SK-N-SH (cell line): ENCODE measurements around the gene EEA1. TPM values are rescaled to one million over a fixed set of nuclear protein-coding genes. Genes with fewer than 3 reads are reported as not detected.

ENCODE experiments used
- CTCF ChIA-PET: fragments of 300-600, 350-600 bp; formaldehyde crosslinking; extraction: SDS; loops from one replicate; lab custom pipeline; 2021; lab: Yijun Ruan, JAX
- POLR2A ChIA-PET: fragments of 350-600 bp; sonication (Branson Sonifier 250); formaldehyde crosslinking; extraction: SDS; loops from one replicate; lab custom pipeline; 2020; ENCODE audit warnings: antibody characterized with exemption, inconsistent platforms; lab: Yijun Ruan, JAX
- DNase-seq: peaks from one replicate; pipeline ENCODE4 v3.0.0; 2012
- H2AFZ ChIP-seq: fragments of 200-600 bp; sonication (generic); 2 replicates; pipeline ENCODE4 v1.8.1; 2016; ENCODE audit warnings: antibody characterized with exemption, mild to moderate bottlenecking, low read depth
- H3F3A ChIP-seq: fragments of 200-600 bp; sonication (generic); replicated peaks from 2 replicates; pipeline ENCODE3; 2016; ENCODE audit warnings: antibody characterized with exemption, mild to moderate bottlenecking; ENCODE audit not compliant: insufficient read depth
- H3K27ac ChIP-seq, 2 experiments: fragments of 200-500 bp in 1 of 2; fragments of 200-600 bp in 1 of 2; sonication (Bioruptor generic) in 1 of 2; sonication (generic), shearing (Covaris generic) in 1 of 2; 2 replicates each; pipeline versions ENCODE4 v1.5.1 to v1.6.1; 2014 to 2016; ENCODE audit warnings: low read depth in 2 of 2, inconsistent platforms in 1 of 2, low read length in 1 of 2, mild to moderate bottlenecking in 1 of 2, mixed read lengths in 1 of 2
- H3K27me3 ChIP-seq: fragments of 200-600 bp; sonication (generic), shearing (Covaris generic); 2 replicates; pipeline ENCODE4 v1.6.1; 2016; ENCODE audit warnings: mixed run types; ENCODE audit not compliant: insufficient read depth
- H3K36me3 ChIP-seq, 2 experiments: fragments of 200-500 bp in 1 of 2; fragments of 200-600 bp in 1 of 2; sonication (Bioruptor generic) in 1 of 2; sonication (generic) in 1 of 2; replicated peaks in 1 of 2; 2 replicates each; pipeline versions ENCODE3 to v1.5.1; 2014 to 2016; ENCODE audit warnings: low read length in 1 of 2, mild to moderate bottlenecking in 1 of 2; ENCODE audit not compliant: insufficient read depth in 2 of 2, control insufficient read depth in 1 of 2
- H3K4me1 ChIP-seq, 2 experiments: fragments of 200-500 bp in 1 of 2; fragments of 200-600 bp in 1 of 2; sonication (Bioruptor generic) in 1 of 2; sonication (generic), shearing (Covaris generic) in 1 of 2; 2 replicates each; pipeline versions ENCODE4 v1.5.1 to v1.6.1; 2014 to 2016; ENCODE audit warnings: low read depth in 1 of 2, low read length in 1 of 2, mixed run types in 1 of 2; ENCODE audit not compliant: insufficient read depth in 2 of 2, control insufficient read depth in 1 of 2
- H3K4me2 ChIP-seq: fragments of 200-600 bp; sonication (generic), shearing (Covaris generic); 2 replicates; pipeline ENCODE4 v1.6.1; 2017; ENCODE audit warnings: mixed run types
- H3K4me3 ChIP-seq, 2 experiments: fragments of 200-500 bp in 1 of 2; fragments of 200-600 bp in 1 of 2; sonication (Bioruptor generic) in 1 of 2; sonication (generic), shearing (Covaris generic) in 1 of 2; 2 replicates each; pipeline versions ENCODE4 v1.5.1 to v1.8.1; 2014 to 2016; ENCODE audit warnings: low read depth in 2 of 2, inconsistent platforms in 1 of 2, low read length in 1 of 2, mild to moderate bottlenecking in 1 of 2, mixed read lengths in 1 of 2, moderate library complexity in 1 of 2
- H3K79me2 ChIP-seq: fragments of 200-600 bp; sonication (generic); 2 replicates; pipeline ENCODE4 v1.8.1; 2017; ENCODE audit warnings: mild to moderate bottlenecking; ENCODE audit not compliant: insufficient read depth
- H3K9ac ChIP-seq: fragments of 200-600 bp; sonication (generic); 2 replicates; pipeline ENCODE4 v1.6.1; 2017; ENCODE audit warnings: mixed run types
- H3K9me2 ChIP-seq: fragments of 200-600 bp; sonication (generic); 2 replicates; pipeline ENCODE4 v1.6.1; 2017; ENCODE audit warnings: mixed run types
- H3K9me3 ChIP-seq: fragments of 200-600 bp; sonication (generic); 2 replicates; pipeline ENCODE4 v1.6.1; 2017; ENCODE audit warnings: mixed run types, mild to moderate bottlenecking, moderate library complexity
- H4K20me1 ChIP-seq: fragments of 200-600 bp; sonication (generic); 2 replicates; pipeline ENCODE4 v1.6.1; 2017; ENCODE audit warnings: mild to moderate bottlenecking, mixed run types; ENCODE audit not compliant: insufficient read depth
- CHD2 ChIP-seq: fragments of 150-350 bp; IDR thresholded peaks from 2 replicates; pipeline ENCODE4 v1.6.1; 2018; ENCODE audit warnings: low read length; ENCODE audit not compliant: partially characterized antibody
- ELF1 ChIP-seq: IDR thresholded peaks from 2 replicates; pipeline ENCODE4 v1.4.0; 2012
- FOSL2 ChIP-seq: IDR thresholded peaks from 2 replicates; pipeline ENCODE4 v1.4.0; 2012; ENCODE audit warnings: low read depth, mild to moderate bottlenecking, moderate library complexity, borderline replicate concordance
- FOXJ3 ChIP-seq: sonication (generic); formaldehyde crosslinking; IDR thresholded peaks from 2 replicates; pipeline ENCODE4 v1.5.1; 2020; ENCODE audit warnings: mild to moderate bottlenecking, missing genetic modification reagents
- GATA2 ChIP-seq: sonication (generic); formaldehyde crosslinking; IDR thresholded peaks from 2 replicates; pipeline ENCODE4 v1.5.0; 2020; ENCODE audit warnings: mild to moderate bottlenecking, missing genetic modification reagents
- MAX ChIP-seq: IDR thresholded peaks from 2 replicates; pipeline ENCODE4 v1.4.0; 2012; ENCODE audit warnings: low read depth
- MEF2A ChIP-seq: IDR thresholded peaks from 2 replicates; pipeline ENCODE4 v1.4.0; 2012; ENCODE audit warnings: low read depth, borderline replicate concordance
- MXI1 ChIP-seq: IDR thresholded peaks from 2 replicates; pipeline ENCODE4 v1.6.1; 2012; ENCODE audit warnings: mild to moderate bottlenecking, low read depth, low read length, improper control_type of control experiment
- POLR2AphosphoS5 ChIP-seq: IDR thresholded peaks from 2 replicates; pipeline ENCODE4 v1.6.1; 2012; ENCODE audit warnings: low read depth, low read length
- REST ChIP-seq: IDR thresholded peaks from 2 replicates; pipeline ENCODE4 v1.6.1; 2012; ENCODE audit warnings: mild to moderate bottlenecking, low read depth, low read length, moderate library complexity
- RFX5 ChIP-seq: IDR thresholded peaks from 2 replicates; pipeline ENCODE4 v1.6.1; 2012; ENCODE audit warnings: mild to moderate bottlenecking, improper control_type of control experiment, low read length
- SIN3A ChIP-seq: IDR thresholded peaks from 2 replicates; pipeline ENCODE4 v1.6.1; 2012; ENCODE audit warnings: low read depth, mild to moderate bottlenecking, low read length, moderate library complexity, borderline replicate concordance
- SMC3 ChIP-seq: IDR thresholded peaks from 2 replicates; pipeline ENCODE4 v1.6.1; 2012; ENCODE audit warnings: low read depth, low read length, improper control_type of control experiment
- TAF1 ChIP-seq: IDR thresholded peaks from 2 replicates; pipeline ENCODE4 v1.6.1; 2012; ENCODE audit warnings: low read depth, mild to moderate bottlenecking, low read length, moderate library complexity, borderline replicate concordance
- TCF12 ChIP-seq: IDR thresholded peaks from 2 replicates; pipeline ENCODE4 v1.4.0; 2012
- TEAD4 ChIP-seq: IDR thresholded peaks from 2 replicates; pipeline ENCODE4 v1.4.0; 2012; ENCODE audit warnings: mild to moderate bottlenecking, borderline replicate concordance; ENCODE audit not compliant: insufficient read depth
- USF1 ChIP-seq: IDR thresholded peaks from 2 replicates; pipeline ENCODE4 v1.4.0; 2012; ENCODE audit warnings: low read depth, borderline replicate concordance
- YY1 ChIP-seq: IDR thresholded peaks from 2 replicates; pipeline ENCODE4 v1.4.0; 2012; ENCODE audit warnings: low read depth, mild to moderate bottlenecking
- ZBTB33 ChIP-seq: IDR thresholded peaks from 2 replicates; pipeline ENCODE4 v1.4.0; 2012; ENCODE audit warnings: low read depth, borderline replicate concordance
- WGBS: methylation state at CpG from one replicate; pipeline ENCODE4 v1.1.6; 2017; ENCODE audit warnings: low lambda C conversion rate; 5-methylcytosine and 5-hydroxymethylcytosine counted together
- polyA plus RNA-seq, 3 experiments: library from polyadenylated mRNA; depleted of rRNA; stranded (reverse); fragments of >200 nt; gene quantifications; 2 replicates each; pipeline ENCODE4 v1.2.3, GENCODE V29; 2012

The EEA1 gene
- polyA plus RNA-seq, 1 of the 3 experiments (the other 2 are of a cell fraction) = 1.5 TPM

- no peaks in the 10 kb centered on the region for H3K9me2 ChIP-seq
- H3K36me3 ChIP-seq = peaks cover 45 to 78% of the 10 kb centered on the region in 2 experiments
- no peaks in the 10 kb centered on the region for H3K27me3 ChIP-seq
- ChIA-PET CTCF (interaction anchor here (1.0 to 1.2 kb wide), 2 partner anchors 13 to 582 kb away, joined by 3 to 4 read pairs; no protein-coding TSS in a partner anchor), POLR2A (no interaction called here)
- DNase-seq = no peak
- H3K4me3 ChIP-seq = no peak overlapping the region
- H3K9ac ChIP-seq = no peak overlapping the region
- TF ChIP-seq RFX5 = no peak
- TF ChIP-seq MAX = no peak
- no peak for TF ChIP-seq GATA2 (CRISPR knock-in tag)
- no peak for TF ChIP-seq MEF2A
- no peak for TF ChIP-seq FOSL2
- no peak for TF ChIP-seq YY1
- no peak for TF ChIP-seq SMC3
- no peak for TF ChIP-seq TCF12
- no peaks in the 10 kb centered on the region for H3K9me3 ChIP-seq
- no peak overlapping the region for H3K27ac ChIP-seq
- no peaks in the 10 kb centered on the region for H3K4me1 ChIP-seq
- H2AFZ ChIP-seq = no peak overlapping the region
- H3K79me2 ChIP-seq = no peaks in the 10 kb centered on the region
- peaks cover 3% of the 10 kb centered on the region for H3F3A ChIP-seq
- 98% methylated on average over 2 of the region's 2 CpGs for WGBS
- no peaks in the 10 kb centered on the region for H4K20me1 ChIP-seq
- H3K4me2 ChIP-seq = no peak overlapping the region
Observed at GRCh38 chr12:92814584-92814983, 114.5 kb downstream of the EEA1 start.

- 96% methylated on average over 4 of the region's 4 CpGs for WGBS
- Histone ChIP-seq H3K4me3 (no peak overlapping the region), H3K9ac (no peak overlapping the region), H3K9me3 (peaks cover 7% of the 10 kb centered on the region; the same call in 1 of the 2 replicates), H2AFZ (no peak overlapping the region), H3K4me2 (no peak overlapping the region), H3K27me3 (no peaks in the 10 kb centered on the region), H3F3A (no peaks in the 10 kb centered on the region), H3K36me3 (peaks cover 50 to 89% of the 10 kb centered on the region in 2 experiments), H3K4me1 (no peaks in the 10 kb centered on the region), H3K9me2 (no peaks in the 10 kb centered on the region), H3K27ac (no peak overlapping the region), H4K20me1 (no peaks in the 10 kb centered on the region), H3K79me2 (peaks cover 3% of the 10 kb centered on the region; the same call in 1 of the 2 replicates)
- ChIA-PET CTCF (no interaction called here), POLR2A (no interaction called here)
- DNase-seq = no peak
- TF ChIP-seq MEF2A (no peak), RFX5 (no peak), TAF1 (no peak), TCF12 (no peak), ZBTB33 (no peak), TEAD4 (no peak), YY1 (no peak), USF1 (no peak), CHD2 (no peak), ELF1 (no peak), REST (no peak), MXI1 (no peak), FOXJ3 (no peak), GATA2 (CRISPR knock-in tag) (no peak), POLR2AphosphoS5 (no peak), SIN3A (no peak)
Observed at GRCh38 chr12:92810370-92810769, 118.7 kb downstream of the EEA1 start.
